C1 segment of cervical spinal cord (tissue), 14 donors: ENCODE measurements around the gene NID1.
"Not testable (repeated sequence)": the region's sequence is repeated elsewhere in the genome, so short reads cannot be mapped to it uniquely, and the experiment has no call there.

Experiments
- DNase-seq, 14 donors: peaks; one replicate each; lab custom pipeline; 2025; lab: John Stamatoyannopoulos, UW

Gene NID1

GRCh38 chr1:236025836-236026235 is 39.1 kb downstream of the NID1 start:
- DNase-seq = no peak

GRCh38 chr1:236024641-236025040 is 40.2 kb downstream of the NID1 start:
- DNase-seq = no peak

- no peak for DNase-seq
These were observed 40.8 kb downstream of the NID1 start for GRCh38 chr1:236023926-236024565.

- no peak for DNase-seq
These were observed 43.3 kb downstream of the NID1 start for GRCh38 chr1:236021424-236022135.

DNA sequence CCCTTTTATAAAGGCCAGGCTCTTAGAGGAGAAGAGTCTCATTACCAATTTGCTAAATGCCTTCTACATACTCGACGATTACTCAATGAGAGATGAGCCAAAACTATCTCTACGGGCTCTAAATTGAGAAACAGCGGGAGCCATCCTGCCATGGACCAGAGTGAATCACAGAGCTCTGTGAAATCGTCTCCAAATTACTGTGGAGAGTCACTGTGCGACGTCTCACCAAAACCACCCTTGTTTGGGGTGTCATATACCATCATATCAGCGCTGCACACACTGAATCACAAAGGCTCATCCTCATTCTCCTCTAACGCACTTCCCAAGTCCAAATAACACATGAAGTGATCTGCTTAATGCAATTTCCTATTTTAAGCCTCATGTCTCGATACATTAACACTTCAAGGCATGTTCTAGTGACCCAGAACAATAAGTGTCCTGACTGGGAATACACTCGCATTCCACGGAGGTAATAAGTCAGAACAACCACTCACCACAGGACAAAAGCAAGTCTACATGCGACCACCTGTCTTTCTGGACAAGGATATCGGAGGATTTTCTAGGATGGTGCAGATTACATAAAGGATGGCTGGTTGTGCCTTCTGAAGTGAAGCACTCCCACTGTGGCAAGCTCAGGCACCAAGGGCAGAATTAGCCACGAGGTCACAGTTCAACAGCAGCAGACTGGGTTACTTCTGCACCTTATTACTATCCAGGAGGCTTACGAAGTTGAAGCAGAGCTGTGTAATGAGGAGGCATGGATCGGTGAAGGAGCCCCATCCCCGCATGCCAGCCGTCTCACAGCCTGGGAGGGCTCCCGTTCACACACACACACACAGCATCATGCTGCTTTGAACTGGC is 44.3 kb downstream of the NID1 start:
- no peak for DNase-seq

DNA sequence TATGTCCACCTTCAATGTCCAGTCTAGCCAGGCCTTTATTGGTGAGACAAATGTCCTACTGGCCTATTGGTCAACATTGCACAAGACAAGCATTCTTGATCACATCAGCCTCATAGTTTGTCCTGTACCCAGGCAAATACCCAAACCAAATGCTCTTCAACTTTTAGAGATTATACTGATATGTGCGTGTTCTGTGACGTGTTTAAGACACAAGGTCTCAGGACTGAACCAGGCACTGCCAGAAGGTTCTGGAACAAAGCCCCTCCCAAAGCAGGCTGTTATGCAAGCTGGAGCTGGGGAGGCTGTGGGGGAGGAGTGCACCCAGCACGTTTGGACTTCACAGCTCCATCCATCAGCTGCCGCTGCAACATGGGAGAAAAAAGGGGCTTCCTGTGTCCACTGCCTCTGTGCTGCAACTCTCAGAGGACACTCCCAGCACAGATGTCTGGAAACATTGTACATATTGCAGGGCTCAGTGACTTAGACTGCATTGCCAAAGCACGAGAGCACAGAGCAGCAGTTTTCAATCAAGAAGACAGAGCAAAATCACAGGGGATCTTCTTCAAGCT is 45.9 kb downstream of the NID1 start:
- no peak for DNase-seq

DNA sequence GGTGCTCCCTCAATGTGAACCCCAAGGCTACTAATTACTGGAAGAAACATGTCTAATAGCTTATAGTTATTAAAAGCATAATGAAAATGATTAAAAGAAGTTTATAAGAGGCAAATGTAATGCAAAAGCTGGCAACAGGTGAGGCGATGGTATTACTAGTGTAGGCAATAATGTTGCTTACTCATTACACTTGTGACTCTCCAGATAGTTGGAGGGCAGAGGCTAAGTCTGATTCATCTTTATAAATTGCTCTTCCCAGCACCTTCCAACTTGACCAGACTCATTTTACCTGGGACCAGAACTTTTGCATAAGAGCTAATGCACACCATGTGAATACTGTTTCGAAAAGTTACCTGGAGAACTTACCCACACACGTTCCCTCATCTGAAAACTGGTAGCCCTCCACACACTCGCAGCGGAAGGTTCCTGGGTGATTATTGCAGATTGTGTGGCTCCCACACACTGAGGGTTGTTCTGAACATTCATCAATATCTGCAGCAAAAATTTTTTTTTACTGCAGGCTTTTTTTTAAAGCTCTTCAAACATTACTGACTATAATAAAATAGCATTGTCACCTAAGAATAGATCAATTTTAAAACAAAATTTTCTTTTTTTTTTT is 48.0 kb downstream of the NID1 start:
- no peak for DNase-seq

DNA sequence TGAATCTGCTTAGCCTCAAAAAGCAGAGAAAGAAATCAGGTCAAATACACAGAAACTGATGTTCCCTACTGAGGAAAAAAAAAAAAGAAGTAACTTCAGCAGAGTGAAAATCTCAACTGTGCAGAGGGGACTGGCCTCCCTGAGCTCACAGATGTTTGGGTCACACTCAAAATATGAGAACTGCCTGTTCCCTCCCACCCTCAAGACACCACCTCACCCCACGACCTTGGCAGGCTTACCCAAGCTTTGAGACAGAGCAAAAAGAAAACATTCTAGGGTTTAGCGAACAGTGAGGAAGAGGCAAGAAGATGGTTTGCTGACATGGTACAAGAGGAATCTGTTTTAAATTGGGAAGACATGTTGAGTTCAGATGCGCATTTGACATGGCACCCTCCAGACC is 48.8 kb downstream of the NID1 start:
- DNase-seq = no peak

DNA sequence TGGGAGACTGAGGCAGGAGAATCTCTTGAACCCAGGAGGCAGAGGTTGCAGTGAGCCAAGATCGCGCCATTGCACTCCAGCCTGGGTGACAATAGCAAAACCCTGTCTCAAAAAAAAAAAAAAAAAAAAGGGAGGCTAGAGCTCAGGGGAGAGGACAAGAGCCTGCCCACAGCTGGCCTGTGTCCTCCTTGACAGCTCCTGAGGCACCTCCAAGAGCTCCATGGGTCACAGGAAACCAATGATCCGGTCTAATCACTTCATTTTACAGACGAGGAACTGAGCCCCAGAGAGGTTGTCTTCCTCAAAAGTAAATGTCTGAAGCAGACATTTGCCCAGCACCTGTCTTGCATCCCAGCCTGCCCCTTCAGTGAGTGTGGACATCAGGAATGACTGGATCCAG is 49.4 kb downstream of the NID1 start:
- no peak for DNase-seq

DNA sequence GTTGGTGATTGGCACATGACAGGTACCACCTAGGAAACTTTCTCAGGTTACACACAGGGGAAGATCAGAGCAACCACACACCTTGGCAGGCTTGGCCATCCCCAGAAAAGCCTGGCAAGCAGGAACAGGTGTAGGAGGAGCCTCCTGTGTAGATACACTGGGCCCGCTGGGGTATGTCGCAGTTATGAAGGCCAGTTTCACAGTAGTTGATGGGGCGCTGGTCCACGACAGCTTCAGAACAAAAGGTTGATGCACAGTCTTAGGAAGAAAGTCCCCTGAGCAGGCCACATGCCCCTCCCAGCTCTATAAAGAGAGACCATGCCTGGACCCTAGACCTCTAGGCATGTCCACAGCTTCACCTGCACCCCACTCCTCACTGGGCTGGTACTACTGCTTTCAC is 51.6 kb downstream of the NID1 start:
- no peak for DNase-seq

GRCh38 chr1:236011641-236012040 is 53.2 kb downstream of the NID1 start:
- DNase-seq = no peak

- no peak for DNase-seq
These were observed 54.4 kb downstream of the NID1 start for GRCh38 chr1:236010443-236010842.

DNA sequence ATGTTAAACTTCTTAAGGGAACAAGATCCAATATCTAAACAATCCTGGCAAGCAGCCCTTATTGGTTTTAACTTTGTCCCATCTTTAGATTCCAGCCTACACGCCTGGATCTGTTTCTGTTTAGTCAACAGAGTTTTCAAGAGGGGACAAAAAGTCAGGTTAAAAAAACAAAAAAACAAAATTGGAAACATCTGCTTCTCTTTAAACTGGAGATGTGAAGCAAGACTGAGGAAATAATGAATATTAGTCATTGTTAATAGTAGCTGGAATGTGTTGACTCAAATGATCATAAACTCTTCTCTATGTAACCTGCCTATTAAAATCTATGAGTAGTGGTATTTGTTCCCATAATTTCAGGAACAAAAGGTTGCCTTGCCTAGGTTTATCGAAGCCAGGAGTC is 55.0 kb downstream of the NID1 start:
- DNase-seq = no peak

GRCh38 chr1:236009191-236009590 is 55.7 kb downstream of the NID1 start:
- DNase-seq = no peak

DNA sequence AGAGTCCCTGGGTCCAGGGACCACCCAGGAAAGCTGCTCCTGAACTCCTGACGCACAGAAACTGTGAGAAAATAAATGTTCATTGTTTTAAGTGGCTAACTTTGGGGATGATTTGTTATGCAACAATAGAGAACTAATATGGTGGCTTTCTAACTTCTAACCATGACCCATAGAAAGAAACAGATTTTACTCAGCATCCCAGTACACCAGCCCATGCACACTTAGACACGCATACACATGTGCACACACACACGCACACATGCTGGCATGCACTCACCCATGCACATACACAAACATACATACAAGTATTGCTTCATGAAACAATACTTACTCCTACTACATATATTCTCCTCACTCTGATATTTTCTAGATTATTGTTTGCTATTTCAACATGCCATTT is 57.1 kb downstream of the NID1 start:
- no peak for DNase-seq

GRCh38 chr1:236003058-236003457 is 61.8 kb downstream of the NID1 start:
- not testable (repeated sequence) for DNase-seq

DNA sequence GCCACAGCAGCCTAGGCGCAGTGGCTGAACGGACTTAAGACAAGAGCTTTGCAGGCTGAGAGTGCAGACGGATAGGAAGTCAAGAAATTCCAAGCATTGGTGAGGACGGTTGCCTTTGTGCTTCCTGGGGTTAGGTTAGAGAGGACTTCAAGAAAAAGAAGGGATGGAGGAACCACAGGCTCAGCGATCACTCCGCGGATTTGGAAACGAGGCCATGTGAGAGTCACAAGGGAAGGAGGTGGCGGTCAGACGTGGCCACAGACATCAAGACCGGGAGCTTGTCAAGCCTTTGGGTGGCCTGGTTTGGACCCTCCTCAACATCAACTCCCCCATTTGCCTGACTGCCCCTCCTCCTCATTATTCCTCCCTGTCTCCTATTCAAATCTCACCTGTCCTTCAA is 62.3 kb downstream of the NID1 start:
- DNase-seq = no peak

- no peak for DNase-seq
These were observed 62.9 kb downstream of the NID1 start for GRCh38 chr1:236002025-236002390.

- no peak for DNase-seq
These were observed 64.1 kb downstream of the NID1 start for GRCh38 chr1:236000781-236001180.

- no peak for DNase-seq
These were observed 65.5 kb downstream of the NID1 start for GRCh38 chr1:235999259-235999925.

- DNase-seq = no peak
These were observed 66.1 kb downstream of the NID1 start for GRCh38 chr1:235998812-235999211.
